B cell (primary cell): ENCODE data around the gene PXK.

ENCODE experiments used
- EZH2 ChIP-seq: IDR thresholded peaks from 2 replicates; pipeline ENCODE4 v1.6.1; 2012; ENCODE audit warnings: borderline replicate concordance, low read depth, mild to moderate bottlenecking, moderate library complexity, low read length; ENCODE audit not compliant: insufficient read depth, poor library complexity, severe bottlenecking
- TF ChIP-seq, protein P1 (sequence below): fragments of 200-600 bp; IDR thresholded peaks from one replicate; pipeline ENCODE4 v1.8.0; 2022; ENCODE audit warnings: antibody characterized with exemption, mild to moderate bottlenecking

DNA sequence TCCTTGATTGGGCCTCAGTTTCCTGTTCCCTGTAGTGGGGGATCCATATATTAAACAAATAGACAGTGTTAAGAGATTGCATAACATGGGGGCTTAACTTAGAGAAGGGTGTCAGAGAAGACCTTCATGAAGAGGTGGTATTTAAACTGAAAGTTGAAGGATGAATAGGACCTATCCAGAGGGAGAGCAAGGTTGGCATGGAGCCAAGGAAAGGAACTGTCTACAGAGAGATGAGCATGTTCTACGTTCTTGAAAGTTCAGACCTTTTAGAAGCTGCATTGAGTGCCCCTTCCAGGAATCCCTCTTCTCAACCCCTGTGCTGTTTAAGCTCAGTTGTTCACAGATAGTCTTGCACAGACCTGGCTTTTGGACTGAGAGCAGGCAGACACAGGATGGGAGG lies 24.0 kb upstream of the PXK start:
- TF ChIP-seq, protein P1, sequence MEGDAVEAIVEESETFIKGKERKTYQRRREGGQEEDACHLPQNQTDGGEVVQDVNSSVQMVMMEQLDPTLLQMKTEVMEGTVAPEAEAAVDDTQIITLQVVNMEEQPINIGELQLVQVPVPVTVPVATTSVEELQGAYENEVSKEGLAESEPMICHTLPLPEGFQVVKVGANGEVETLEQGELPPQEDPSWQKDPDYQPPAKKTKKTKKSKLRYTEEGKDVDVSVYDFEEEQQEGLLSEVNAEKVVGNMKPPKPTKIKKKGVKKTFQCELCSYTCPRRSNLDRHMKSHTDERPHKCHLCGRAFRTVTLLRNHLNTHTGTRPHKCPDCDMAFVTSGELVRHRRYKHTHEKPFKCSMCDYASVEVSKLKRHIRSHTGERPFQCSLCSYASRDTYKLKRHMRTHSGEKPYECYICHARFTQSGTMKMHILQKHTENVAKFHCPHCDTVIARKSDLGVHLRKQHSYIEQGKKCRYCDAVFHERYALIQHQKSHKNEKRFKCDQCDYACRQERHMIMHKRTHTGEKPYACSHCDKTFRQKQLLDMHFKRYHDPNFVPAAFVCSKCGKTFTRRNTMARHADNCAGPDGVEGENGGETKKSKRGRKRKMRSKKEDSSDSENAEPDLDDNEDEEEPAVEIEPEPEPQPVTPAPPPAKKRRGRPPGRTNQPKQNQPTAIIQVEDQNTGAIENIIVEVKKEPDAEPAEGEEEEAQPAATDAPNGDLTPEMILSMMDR: no peak
- TF ChIP-seq EZH2: no peak
